MM.1S (cell line): ENCODE data around the gene FBXL13.

Source experiments
- EZH2 ChIP-seq: fragments of 300-600 bp; sonication (generic); optimal IDR thresholded peaks from 2 replicates; pipeline ENCODE3; 2017; ENCODE audit warnings: low read depth, mild to moderate bottlenecking, antibody characterized with exemption, low read length, mixed read lengths
- EZH2phosphoT487 ChIP-seq: fragments of 300-600 bp; sonication (generic); IDR thresholded peaks from 2 replicates; pipeline ENCODE4 v1.6.1; 2018; ENCODE audit warnings: antibody characterized with exemption, low read length
- TF ChIP-seq, protein P1 (sequence below): fragments of 300-600 bp; sonication (generic); IDR thresholded peaks from 2 replicates; pipeline ENCODE4 v1.5.1; 2016; ENCODE audit warnings: antibody characterized with exemption, low read length, mixed read lengths

DNA sequence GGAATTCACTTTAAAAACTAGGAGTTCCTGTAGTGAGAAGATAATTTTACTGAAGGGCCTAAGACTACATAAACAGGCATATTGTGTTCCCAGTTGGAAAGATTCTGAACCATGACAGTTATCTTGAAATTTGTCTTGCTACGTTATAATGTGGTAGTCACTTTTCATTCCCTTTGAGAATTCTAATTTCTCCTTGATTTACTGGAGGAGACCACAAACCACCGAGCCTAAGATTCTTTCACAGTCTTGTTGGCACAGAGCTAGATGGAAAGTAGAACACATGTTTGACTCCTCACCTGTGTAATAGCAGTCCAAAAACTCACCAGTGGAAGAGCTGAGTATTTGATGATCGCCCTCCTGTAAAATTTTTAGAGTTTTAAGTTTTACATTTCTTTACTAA, 5.2 kb upstream of the FBXL13 start:
- TF ChIP-seq, protein P1, sequence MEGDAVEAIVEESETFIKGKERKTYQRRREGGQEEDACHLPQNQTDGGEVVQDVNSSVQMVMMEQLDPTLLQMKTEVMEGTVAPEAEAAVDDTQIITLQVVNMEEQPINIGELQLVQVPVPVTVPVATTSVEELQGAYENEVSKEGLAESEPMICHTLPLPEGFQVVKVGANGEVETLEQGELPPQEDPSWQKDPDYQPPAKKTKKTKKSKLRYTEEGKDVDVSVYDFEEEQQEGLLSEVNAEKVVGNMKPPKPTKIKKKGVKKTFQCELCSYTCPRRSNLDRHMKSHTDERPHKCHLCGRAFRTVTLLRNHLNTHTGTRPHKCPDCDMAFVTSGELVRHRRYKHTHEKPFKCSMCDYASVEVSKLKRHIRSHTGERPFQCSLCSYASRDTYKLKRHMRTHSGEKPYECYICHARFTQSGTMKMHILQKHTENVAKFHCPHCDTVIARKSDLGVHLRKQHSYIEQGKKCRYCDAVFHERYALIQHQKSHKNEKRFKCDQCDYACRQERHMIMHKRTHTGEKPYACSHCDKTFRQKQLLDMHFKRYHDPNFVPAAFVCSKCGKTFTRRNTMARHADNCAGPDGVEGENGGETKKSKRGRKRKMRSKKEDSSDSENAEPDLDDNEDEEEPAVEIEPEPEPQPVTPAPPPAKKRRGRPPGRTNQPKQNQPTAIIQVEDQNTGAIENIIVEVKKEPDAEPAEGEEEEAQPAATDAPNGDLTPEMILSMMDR = no peak
- TF ChIP-seq EZH2 (no peak), EZH2phosphoT487 (no peak)
